ENCODE data around the gene MTMR4.

MTMR4 gene

GRCh38 chr17:58528443-58528842 lies 14.0 kb upstream of the MTMR4 start:
- Histone ChIP-seq H3K79me2 (no peaks in the 10 kb centered on the region), H2AFZ (no peak overlapping the region), H3K9me3 (ENCODE audit: control insufficient read depth, low read length) (no peaks in the 10 kb centered on the region), H3K27ac (no peak overlapping the region), H3K27me3 (ENCODE audit: control insufficient read depth, insufficient read depth, low read length) (no peaks in the 10 kb centered on the region), H3K36me3 (ENCODE audit: control insufficient read depth, insufficient read depth, low read length) (no peaks in the 10 kb centered on the region), H3K4me3 (ENCODE audit: low read depth, low read length) (no peak overlapping the region), H3K4me1 (peaks cover 14% of the 10 kb centered on the region), H3K4me2 (ENCODE audit: low read length) (no peak overlapping the region), H3K9ac (no peak overlapping the region)
- TF ChIP-seq CTCF (IDR thresholded peaks at IDR 0.05), result no peak

- TF ChIP-seq CTCF (IDR thresholded peaks at IDR 0.05), result no peak
- H3K79me2 ChIP-seq, result no peaks in the 10 kb centered on the region
- no peak overlapping the region for H3K4me2 ChIP-seq (ENCODE audit: low read length)
- no peak overlapping the region for H3K9ac ChIP-seq
- H3K27me3 ChIP-seq (ENCODE audit: control insufficient read depth, insufficient read depth, low read length), result no peaks in the 10 kb centered on the region
- H3K4me3 ChIP-seq (ENCODE audit: low read depth, low read length), result no peak overlapping the region
- no peaks in the 10 kb centered on the region for H3K9me3 ChIP-seq (ENCODE audit: control insufficient read depth, low read length)
- H3K27ac ChIP-seq, result no peak overlapping the region
- H2AFZ ChIP-seq, result no peak overlapping the region
- peaks cover 14% of the 10 kb centered on the region for H3K4me1 ChIP-seq
- no peaks in the 10 kb centered on the region for H3K36me3 ChIP-seq (ENCODE audit: control insufficient read depth, insufficient read depth, low read length)
These were observed 13.5 kb upstream of the MTMR4 start for GRCh38 chr17:58527949-58528348.

GRCh38 chr17:58527306-58527705 lies 12.9 kb upstream of the MTMR4 start:
- Histone ChIP-seq H3K9ac (no peak overlapping the region), H3K79me2 (no peaks in the 10 kb centered on the region), H3K27me3 (ENCODE audit: control insufficient read depth, insufficient read depth, low read length) (no peaks in the 10 kb centered on the region), H3K4me3 (ENCODE audit: low read depth, low read length) (no peak overlapping the region), H3K4me2 (ENCODE audit: low read length) (no peak overlapping the region), H3K9me3 (ENCODE audit: control insufficient read depth, low read length) (no peaks in the 10 kb centered on the region), H3K36me3 (ENCODE audit: control insufficient read depth, insufficient read depth, low read length) (no peaks in the 10 kb centered on the region), H2AFZ (no peak overlapping the region), H3K27ac (peak overlapping the region; percentile 24), H3K4me1 (peaks cover 9% of the 10 kb centered on the region)
- no peak for TF ChIP-seq CTCF (IDR thresholded peaks at IDR 0.05)

- Histone ChIP-seq H2AFZ (no peak overlapping the region), H3K9me3 (ENCODE audit: control insufficient read depth, low read length) (no peaks in the 10 kb centered on the region), H3K27ac (peak overlapping the region; percentile 74), H3K9ac (no peak overlapping the region), H3K4me2 (ENCODE audit: low read length) (no peak overlapping the region), H3K4me3 (ENCODE audit: low read depth, low read length) (no peak overlapping the region), H3K79me2 (no peaks in the 10 kb centered on the region), H3K27me3 (ENCODE audit: control insufficient read depth, insufficient read depth, low read length) (no peaks in the 10 kb centered on the region), H3K36me3 (ENCODE audit: control insufficient read depth, insufficient read depth, low read length) (no peaks in the 10 kb centered on the region), H3K4me1 (no peaks in the 10 kb centered on the region)
- no peak for TF ChIP-seq CTCF (IDR thresholded peaks at IDR 0.05)
These were observed 10.8 kb upstream of the MTMR4 start for GRCh38 chr17:58525239-58525638.

GRCh38 chr17:58521680-58522079 lies 7.2 kb upstream of the MTMR4 start:
- Histone ChIP-seq H3K27ac (no peak overlapping the region), H3K36me3 (ENCODE audit: control insufficient read depth, insufficient read depth, low read length) (no peaks in the 10 kb centered on the region), H3K4me3 (ENCODE audit: low read depth, low read length) (no peak overlapping the region), H3K4me2 (ENCODE audit: low read length) (no peak overlapping the region), H3K9ac (no peak overlapping the region), H3K4me1 (peaks cover 7% of the 10 kb centered on the region), H2AFZ (no peak overlapping the region), H3K9me3 (ENCODE audit: control insufficient read depth, low read length) (no peaks in the 10 kb centered on the region), H3K79me2 (no peaks in the 10 kb centered on the region), H3K27me3 (ENCODE audit: control insufficient read depth, insufficient read depth, low read length) (no peaks in the 10 kb centered on the region)
- TF ChIP-seq CTCF (IDR thresholded peaks at IDR 0.05), result no peak

All from parathyroid adenoma (tissue), 2 donors.